Endothelial cell (in vitro differentiated cells): Measurements from ENCODE around the gene RNF5. TPM values are rescaled to one million over a fixed set of nuclear protein-coding genes. Genes with fewer than 3 reads are reported as not detected.
"Not testable (repeated sequence)": the region's sequence is repeated elsewhere in the genome, so short reads cannot be mapped to it uniquely, and the experiment has no call there.

Experiments used
- DNase-seq: peaks from one replicate; pipeline ENCODE4 v3.0.0; 2021; ENCODE audit warnings: low spot score
- H3K27ac Mint-ChIP-seq: one replicate; pipeline ENCODE4 v1.8.0; 2021; ENCODE audit warnings: mixed read lengths, inconsistent platforms; ENCODE audit not compliant: unreplicated experiment
- H3K27me3 Mint-ChIP-seq: one replicate; pipeline ENCODE4 v1.8.0; 2021; ENCODE audit warnings: mild to moderate bottlenecking, moderate library complexity, mixed read lengths, inconsistent platforms; ENCODE audit not compliant: unreplicated experiment
- H3K36me3 Mint-ChIP-seq: one replicate; pipeline ENCODE4 v1.8.0; 2021; ENCODE audit warnings: mild to moderate bottlenecking, low read depth, mixed read lengths, inconsistent platforms; ENCODE audit not compliant: unreplicated experiment
- H3K4me1 Mint-ChIP-seq: one replicate; pipeline ENCODE4 v1.8.0; 2021; ENCODE audit warnings: mild to moderate bottlenecking, mixed read lengths, inconsistent platforms; ENCODE audit not compliant: unreplicated experiment
- H3K4me3 Mint-ChIP-seq: one replicate; pipeline ENCODE4 v1.8.0; 2021; ENCODE audit warnings: mild to moderate bottlenecking, mixed read lengths, inconsistent platforms; ENCODE audit not compliant: unreplicated experiment
- H3K9me3 Mint-ChIP-seq: one replicate; pipeline ENCODE4 v1.8.0; 2021; ENCODE audit warnings: mixed read lengths, inconsistent platforms; ENCODE audit not compliant: unreplicated experiment
- total RNA-seq: library from RNA; stranded (reverse); fragmentation: NEBNext Ultra II Directional; extraction: Animal tissue kit (Norgen Biotek cat#: 25700); gene quantifications from one replicate; pipeline ENCODE4 v1.2.1, GENCODE V29; 2021; ENCODE audit not compliant: unreplicated experiment
- TF ChIP-seq, protein P1 (sequence below): fragments of 200-600 bp; sonication (generic); IDR thresholded peaks from one replicate; pipeline ENCODE4 v1.5.0; 2021; ENCODE audit warnings: antibody characterized with exemption; ENCODE audit not compliant: unreplicated experiment

Gene RNF5
- total RNA-seq, 1 donor from 2014 or later: 44.4 TPM

GRCh38 chr6:32132110-32132509 lies 46.1 kb upstream of the RNF5 start:
- Mint-ChIP-seq H3K9me3 (no peaks in the 10 kb centered on the region), H3K4me1 (peaks cover 16% of the 10 kb centered on the region), H3K36me3 (no peaks in the 10 kb centered on the region), H3K27ac (no peak overlapping the region), H3K4me3 (no peak overlapping the region), H3K27me3 (peaks cover 2% of the 10 kb centered on the region)
- no peak for DNase-seq
- TF ChIP-seq, protein P1, sequence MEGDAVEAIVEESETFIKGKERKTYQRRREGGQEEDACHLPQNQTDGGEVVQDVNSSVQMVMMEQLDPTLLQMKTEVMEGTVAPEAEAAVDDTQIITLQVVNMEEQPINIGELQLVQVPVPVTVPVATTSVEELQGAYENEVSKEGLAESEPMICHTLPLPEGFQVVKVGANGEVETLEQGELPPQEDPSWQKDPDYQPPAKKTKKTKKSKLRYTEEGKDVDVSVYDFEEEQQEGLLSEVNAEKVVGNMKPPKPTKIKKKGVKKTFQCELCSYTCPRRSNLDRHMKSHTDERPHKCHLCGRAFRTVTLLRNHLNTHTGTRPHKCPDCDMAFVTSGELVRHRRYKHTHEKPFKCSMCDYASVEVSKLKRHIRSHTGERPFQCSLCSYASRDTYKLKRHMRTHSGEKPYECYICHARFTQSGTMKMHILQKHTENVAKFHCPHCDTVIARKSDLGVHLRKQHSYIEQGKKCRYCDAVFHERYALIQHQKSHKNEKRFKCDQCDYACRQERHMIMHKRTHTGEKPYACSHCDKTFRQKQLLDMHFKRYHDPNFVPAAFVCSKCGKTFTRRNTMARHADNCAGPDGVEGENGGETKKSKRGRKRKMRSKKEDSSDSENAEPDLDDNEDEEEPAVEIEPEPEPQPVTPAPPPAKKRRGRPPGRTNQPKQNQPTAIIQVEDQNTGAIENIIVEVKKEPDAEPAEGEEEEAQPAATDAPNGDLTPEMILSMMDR: no peak

DNA sequence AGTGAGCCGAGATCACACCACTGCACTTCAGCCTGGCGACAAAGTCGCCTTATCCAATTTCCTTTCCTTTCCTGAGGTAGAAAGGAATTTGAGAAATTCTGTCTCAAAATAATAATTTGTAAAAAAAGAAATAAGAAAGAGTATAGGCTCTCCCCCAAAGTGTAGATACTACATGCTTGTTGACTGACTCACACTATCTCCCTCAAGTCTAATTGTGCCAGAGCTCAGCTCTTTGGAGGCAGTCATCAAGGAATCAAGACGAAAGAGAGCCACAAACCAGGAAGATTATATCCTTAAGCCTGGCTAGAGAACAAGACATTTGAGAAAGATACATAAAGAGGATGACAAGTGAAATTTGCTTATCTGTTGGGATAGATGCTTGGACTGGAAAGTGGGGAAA lies 44.4 kb upstream of the RNF5 start:
- TF ChIP-seq, protein P1: no peak
- H3K4me3 Mint-ChIP-seq: no peak overlapping the region

GRCh38 chr6:32137454-32137853 lies 40.8 kb upstream of the RNF5 start:
- Mint-ChIP-seq H3K27me3 (no peaks in the 10 kb centered on the region), H3K27ac (no peak overlapping the region), H3K4me3 (no peak overlapping the region), H3K36me3 (no peaks in the 10 kb centered on the region), H3K4me1 (no peaks in the 10 kb centered on the region), H3K9me3 (no peaks in the 10 kb centered on the region)
- TF ChIP-seq, protein P1: no peak
- no peak for DNase-seq

More for the DNA sequence above, 44.4 kb upstream of the RNF5 start:
- H3K27ac Mint-ChIP-seq: no peak overlapping the region
- no peaks in the 10 kb centered on the region for H3K9me3 Mint-ChIP-seq
- no peaks in the 10 kb centered on the region for H3K27me3 Mint-ChIP-seq
- no peak for DNase-seq
- peaks cover 6% of the 10 kb centered on the region for H3K4me1 Mint-ChIP-seq
- no peaks in the 10 kb centered on the region for H3K36me3 Mint-ChIP-seq

DNA sequence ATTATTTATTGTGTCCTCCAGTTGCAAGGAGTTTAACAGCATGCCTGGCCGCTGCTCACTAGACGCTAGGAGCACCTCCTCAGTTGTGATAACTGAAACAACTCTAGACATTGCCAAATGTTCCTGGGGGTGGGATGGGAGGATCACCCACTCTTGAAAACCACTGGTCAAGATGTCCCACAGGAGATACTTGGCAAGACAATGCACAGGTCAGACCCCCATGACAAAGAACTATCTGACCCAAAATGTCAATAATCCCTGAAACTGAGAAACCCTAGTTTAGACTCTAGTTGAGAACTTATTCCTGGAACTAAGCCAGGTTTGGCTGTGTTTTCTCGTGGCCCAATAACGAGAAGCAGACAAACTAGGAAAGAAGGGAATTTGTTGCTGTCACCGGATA lies 38.6 kb upstream of the RNF5 start:
- TF ChIP-seq, protein P1: no peak
- no peaks in the 10 kb centered on the region for H3K9me3 Mint-ChIP-seq
- no peaks in the 10 kb centered on the region for H3K4me1 Mint-ChIP-seq
- H3K4me3 Mint-ChIP-seq: no peak overlapping the region
- no peaks in the 10 kb centered on the region for H3K36me3 Mint-ChIP-seq
- no peak for DNase-seq
- no peak overlapping the region for H3K27ac Mint-ChIP-seq
- H3K27me3 Mint-ChIP-seq: peaks cover 3% of the 10 kb centered on the region

GRCh38 chr6:32140420-32141046 lies 37.7 kb upstream of the RNF5 start:
- TF ChIP-seq, protein P1: no peak
- H3K9me3 Mint-ChIP-seq: no peaks in the 10 kb centered on the region

DNA sequence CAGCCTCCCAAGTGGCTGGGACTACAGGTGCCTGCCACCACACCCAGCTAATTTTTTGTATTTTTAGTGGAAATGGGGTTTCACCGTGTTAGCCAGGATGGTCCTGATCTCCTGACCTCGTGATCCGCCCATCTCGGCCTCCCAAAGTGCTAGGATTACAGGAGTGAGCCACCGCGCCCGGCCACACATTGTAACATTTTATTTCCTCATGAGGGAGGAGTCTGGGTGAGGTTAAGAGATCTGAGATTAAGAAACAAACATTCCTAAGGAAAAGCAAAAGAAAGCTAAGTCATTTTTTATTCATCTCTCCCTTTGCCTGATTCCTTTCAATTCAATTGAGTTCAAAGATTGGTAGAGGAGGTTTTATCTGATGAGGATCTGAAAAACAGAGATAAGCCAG lies 34.0 kb upstream of the RNF5 start:
- not testable (repeated sequence) for DNase-seq, H3K4me3 Mint-ChIP-seq, H3K36me3 Mint-ChIP-seq, H3K27ac Mint-ChIP-seq, H3K9me3 Mint-ChIP-seq
- peaks cover 13% of the 10 kb centered on the region for H3K4me1 Mint-ChIP-seq
- H3K27me3 Mint-ChIP-seq: peaks cover 14% of the 10 kb centered on the region

More at GRCh38 chr6:32140420-32141046, 37.7 kb upstream of the RNF5 start:
- no peak overlapping the region for H3K4me3 Mint-ChIP-seq
- H3K27me3 Mint-ChIP-seq: peaks cover 3% of the 10 kb centered on the region
- H3K36me3 Mint-ChIP-seq: no peaks in the 10 kb centered on the region
- H3K27ac Mint-ChIP-seq: no peak overlapping the region
- H3K4me1 Mint-ChIP-seq: no peaks in the 10 kb centered on the region
- no peak for DNase-seq
